ENCODE data around the gene ZNF407. TPM values are rescaled to one million over a fixed set of nuclear protein-coding genes. Genes with fewer than 3 reads are reported as not detected.

Gene ZNF407
- total and polyA plus RNA-seq, 4 donors, result 1.9 to 16.5 (median 6.6) TPM

- TF ChIP-seq ATF3 (IDR thresholded peaks at IDR 0.05), result no peak
These were observed 412.2 kb downstream of the ZNF407 start (continued) for GRCh38 chr18:75009878-75010277.

GRCh38 chr18:75010278-75010677 lies 412.6 kb downstream of the ZNF407 start:
- Histone ChIP-seq H3K4me1 (ENCODE audit: control insufficient read depth in 4 of 4, insufficient read depth in 4 of 4, low read length in 3 of 4) (no peaks in the 10 kb centered on the region), H3K4me3 (ENCODE audit: low read depth in 1 of 3, low read length in 3 of 3) (no peak overlapping the region), H3K36me3 (ENCODE audit: control insufficient read depth in 4 of 4, insufficient read depth in 3 of 4, low read depth in 1 of 4, low read length in 3 of 4) (no peaks in the 10 kb centered on the region), H3K9ac (ENCODE audit: low read depth in 1 of 2, low read length in 2 of 2) (no peak overlapping the region), H3K9me3 (ENCODE audit: control insufficient read depth in 4 of 4, low read length in 3 of 4) (no peaks in the 10 kb centered on the region), H3K27ac (ENCODE audit: low read depth in 1 of 2, low read length in 2 of 2) (no peak overlapping the region), H3K27me3 (ENCODE audit: control insufficient read depth in 4 of 4, insufficient read depth in 4 of 4, low read length in 3 of 4) (no peaks in the 10 kb centered on the region)
- DNase-seq (ENCODE audit: low spot score), result no peak
- TF ChIP-seq REST (IDR thresholded peaks at IDR 0.05), result no peak
- no peak for TF ChIP-seq JUND (IDR thresholded peaks at IDR 0.05)
- no peak for TF ChIP-seq EGR1 (IDR thresholded peaks at IDR 0.05; ENCODE audit: low read depth in 2 of 2)
- no peak for TF ChIP-seq RXRA (IDR thresholded peaks at IDR 0.05)
- TF ChIP-seq YY1 (IDR thresholded peaks at IDR 0.05), result no peak
- 89% methylated on average over 3 of the region's 3 CpGs for WGBS

- no peak overlapping the region for H3K27ac ChIP-seq (ENCODE audit: low read depth in 1 of 2, low read length in 2 of 2)
- no peaks in the 10 kb centered on the region for H3K9me3 ChIP-seq (ENCODE audit: control insufficient read depth in 4 of 4, low read length in 3 of 4)
- TF ChIP-seq ATF3 (IDR thresholded peaks at IDR 0.05), result no peak
- TF ChIP-seq RXRA (IDR thresholded peaks at IDR 0.05), result no peak
- no peak for TF ChIP-seq SP1 (IDR thresholded peaks at IDR 0.05)
- no peak for TF ChIP-seq YY1 (IDR thresholded peaks at IDR 0.05)
- TF ChIP-seq REST (IDR thresholded peaks at IDR 0.05), result no peak
- TF ChIP-seq CTCF (IDR thresholded peaks at IDR 0.05; ENCODE audit: low read depth, low read length, missing input control), result no peak
- no peak for TF ChIP-seq JUND (IDR thresholded peaks at IDR 0.05)
- TF ChIP-seq FOXA1 (IDR thresholded peaks at IDR 0.05), result no peak
- no peak overlapping the region for H3K9ac ChIP-seq (ENCODE audit: low read depth in 1 of 2, low read length in 2 of 2)
- no peak overlapping the region for H3K4me3 ChIP-seq (ENCODE audit: low read depth in 1 of 3, low read length in 3 of 3)
- WGBS, result 78% methylated on average over 2 of the region's 2 CpGs
- DNase-seq (ENCODE audit: low spot score), result no peak
- no peaks in the 10 kb centered on the region for H3K36me3 ChIP-seq (ENCODE audit: control insufficient read depth in 4 of 4, insufficient read depth in 3 of 4, low read depth in 1 of 4, low read length in 3 of 4)
- no peaks in the 10 kb centered on the region for H3K4me1 ChIP-seq (ENCODE audit: control insufficient read depth in 4 of 4, insufficient read depth in 4 of 4, low read length in 3 of 4)
- H3K27me3 ChIP-seq (ENCODE audit: control insufficient read depth in 4 of 4, insufficient read depth in 4 of 4, low read length in 3 of 4), result no peaks in the 10 kb centered on the region
These were observed 413.0 kb downstream of the ZNF407 start for GRCh38 chr18:75010689-75011088.
